ENCODE data around the gene TSC22D2.

Gene TSC22D2

GRCh38 chr3:150399060-150399459 lies 9.0 kb upstream of the TSC22D2 start:
- TF ChIP-seq CTCF (conservative IDR thresholded peaks at IDR 0.05), result no peak
- no peak for TF ChIP-seq ZFX (IDR thresholded peaks at IDR 0.05)
- no peak overlapping the region for H3K27ac ChIP-seq

- no peak for TF ChIP-seq CTCF (conservative IDR thresholded peaks at IDR 0.05)
- no peak for TF ChIP-seq ZFX (IDR thresholded peaks at IDR 0.05)
- no peak overlapping the region for H3K27ac ChIP-seq
Observed at GRCh38 chr3:150401285-150401684, 6.8 kb upstream of the TSC22D2 start.

GRCh38 chr3:150402217-150402616 lies 5.9 kb upstream of the TSC22D2 start:
- H3K27ac ChIP-seq, result no peak overlapping the region
- TF ChIP-seq CTCF (conservative IDR thresholded peaks at IDR 0.05) (no peak), ZFX (IDR thresholded peaks at IDR 0.05) (no peak)

- no peak overlapping the region for H3K27ac ChIP-seq
- no peak for TF ChIP-seq ZFX (IDR thresholded peaks at IDR 0.05)
- no peak for TF ChIP-seq CTCF (conservative IDR thresholded peaks at IDR 0.05)
Observed at GRCh38 chr3:150404023-150404422, 4.1 kb upstream of the TSC22D2 start.

- no peak for TF ChIP-seq CTCF (conservative IDR thresholded peaks at IDR 0.05)
- TF ChIP-seq ZFX (IDR thresholded peaks at IDR 0.05), result no peak
- peak overlapping the region; percentile 99; the same call in 1 of the 2 replicates for H3K27ac ChIP-seq
Observed at GRCh38 chr3:150407051-150407807, 869 bp upstream of the TSC22D2 start.

GRCh38 chr3:150407808-150408220 lies 284 bp upstream of the TSC22D2 start:
- H3K27ac ChIP-seq, result peak overlapping the region; percentile 99
- TF ChIP-seq ZFX (IDR thresholded peaks at IDR 0.05), result no peak
- TF ChIP-seq CTCF (conservative IDR thresholded peaks at IDR 0.05), result no peak

- no peak for TF ChIP-seq CTCF (conservative IDR thresholded peaks at IDR 0.05)
- TF ChIP-seq ZFX (IDR thresholded peaks at IDR 0.05), result peak; percentile 25
- peak overlapping the region; percentile 99 for H3K27ac ChIP-seq
Observed at GRCh38 chr3:150409125-150409511, 1.0 kb downstream of the TSC22D2 start.
